Esophagus squamous epithelium (tissue), 4 donors: ENCODE results near the gene TTC23L.

ENCODE experiments used
- POLR2A ChIP-seq, 4 donors: fragments of 450-650 bp; IDR thresholded peaks; one replicate each; pipeline ENCODE4 v1.6.1; 2017; ENCODE audit warnings: antibody characterized with exemption in 4 of 4, mild to moderate bottlenecking in 4 of 4, moderate library complexity in 3 of 4
- TF ChIP-seq, protein P1 (sequence below), 6 experiments: fragments of 450-650 bp in 4 of 6; fragments of 200-600 bp in 2 of 6; sonication (generic) in 2 of 6; IDR thresholded peaks; one replicate each; pipeline ENCODE4 v1.5.1; 2016 to 2019; ENCODE audit warnings: antibody characterized with exemption in 6 of 6, mild to moderate bottlenecking in 4 of 6, moderate library complexity in 4 of 6

DNA sequence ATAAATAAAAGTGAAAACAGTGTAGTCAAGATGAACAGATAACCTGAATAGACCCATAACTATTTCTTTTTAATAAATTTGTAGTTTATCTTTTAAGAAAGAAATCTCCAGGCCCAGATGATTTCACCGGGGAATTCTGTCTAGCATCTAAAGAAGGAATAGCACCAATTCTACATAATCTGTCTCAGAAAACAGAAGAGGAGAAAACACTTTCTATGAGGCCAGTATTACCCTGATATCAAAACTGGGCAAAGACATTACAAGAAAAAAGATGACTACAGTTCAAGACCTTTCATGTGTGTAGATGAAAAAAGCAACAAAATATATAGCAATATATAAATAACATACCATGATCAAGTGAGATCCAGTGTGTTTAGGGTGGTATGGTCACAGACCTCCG is 31.4 kb downstream of the TTC23L start:
- TF ChIP-seq, protein P1, sequence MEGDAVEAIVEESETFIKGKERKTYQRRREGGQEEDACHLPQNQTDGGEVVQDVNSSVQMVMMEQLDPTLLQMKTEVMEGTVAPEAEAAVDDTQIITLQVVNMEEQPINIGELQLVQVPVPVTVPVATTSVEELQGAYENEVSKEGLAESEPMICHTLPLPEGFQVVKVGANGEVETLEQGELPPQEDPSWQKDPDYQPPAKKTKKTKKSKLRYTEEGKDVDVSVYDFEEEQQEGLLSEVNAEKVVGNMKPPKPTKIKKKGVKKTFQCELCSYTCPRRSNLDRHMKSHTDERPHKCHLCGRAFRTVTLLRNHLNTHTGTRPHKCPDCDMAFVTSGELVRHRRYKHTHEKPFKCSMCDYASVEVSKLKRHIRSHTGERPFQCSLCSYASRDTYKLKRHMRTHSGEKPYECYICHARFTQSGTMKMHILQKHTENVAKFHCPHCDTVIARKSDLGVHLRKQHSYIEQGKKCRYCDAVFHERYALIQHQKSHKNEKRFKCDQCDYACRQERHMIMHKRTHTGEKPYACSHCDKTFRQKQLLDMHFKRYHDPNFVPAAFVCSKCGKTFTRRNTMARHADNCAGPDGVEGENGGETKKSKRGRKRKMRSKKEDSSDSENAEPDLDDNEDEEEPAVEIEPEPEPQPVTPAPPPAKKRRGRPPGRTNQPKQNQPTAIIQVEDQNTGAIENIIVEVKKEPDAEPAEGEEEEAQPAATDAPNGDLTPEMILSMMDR (IDR thresholded peaks at IDR 0.05): no peak
- TF ChIP-seq POLR2A (IDR thresholded peaks at IDR 0.05): no peak
